ENCODE data around the gene SMIM24.

DNA sequence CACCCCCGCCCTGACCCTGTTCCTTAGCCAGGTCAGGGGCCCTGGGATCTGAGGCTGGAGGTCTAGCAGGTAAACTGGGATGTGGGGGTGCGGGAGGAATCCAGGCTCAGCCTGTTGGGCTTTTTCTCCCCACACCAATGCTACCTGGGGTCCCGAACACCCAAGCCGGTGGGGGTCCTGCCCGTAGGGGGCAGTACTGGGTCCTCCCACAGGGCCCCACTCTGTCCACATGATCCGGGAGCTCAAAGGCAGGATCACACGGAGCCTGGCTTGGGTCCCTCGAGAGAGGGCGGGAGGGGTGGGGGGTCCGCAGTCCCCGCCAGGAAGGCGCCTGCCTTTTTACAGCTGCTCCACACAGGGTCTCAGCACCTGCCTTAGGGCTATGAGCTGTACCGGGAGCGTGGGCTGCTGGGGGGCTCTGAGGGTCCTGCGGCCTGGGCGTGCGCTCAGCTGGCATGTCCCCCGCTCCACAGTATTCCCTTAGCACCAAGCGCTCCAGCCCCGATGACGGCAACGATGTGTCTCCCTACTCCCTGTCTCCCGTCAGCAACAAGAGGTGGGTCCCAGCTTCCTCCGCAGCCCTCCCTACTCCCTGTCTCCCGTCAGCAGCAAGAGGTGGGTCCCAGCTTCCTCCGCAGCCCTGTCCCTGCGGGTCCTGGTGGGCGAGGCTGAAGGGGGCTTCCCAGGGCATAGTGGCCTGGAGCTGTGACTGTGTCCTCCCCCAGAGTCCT, 46.3 kb upstream of the SMIM24 start:
- TF ChIP-seq CTCF (IDR thresholded peaks at IDR 0.05) (no peak), POLR2AphosphoS5 (IDR thresholded peaks at IDR 0.05) (no peak), EP300 (IDR thresholded peaks at IDR 0.05; ENCODE audit: low read depth) (no peak), POLR2A (IDR thresholded peaks at IDR 0.05) (no peak)

Data from transverse colon (tissue), 4 donors.